HG03097 (cell line): ENCODE data around the gene BBIP1.

Experiments
- ATAC-seq: cut with Tn5 transposase; IDR thresholded peaks from one replicate; pipeline ENCODE4 v1.9.1; 2021; ENCODE audit not compliant: unreplicated experiment, low FRiP score

BBIP1 gene, protein sequence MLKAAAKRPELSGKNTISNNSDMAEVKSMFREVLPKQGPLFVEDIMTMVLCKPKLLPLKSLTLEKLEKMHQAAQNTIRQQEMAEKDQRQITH

DNA sequence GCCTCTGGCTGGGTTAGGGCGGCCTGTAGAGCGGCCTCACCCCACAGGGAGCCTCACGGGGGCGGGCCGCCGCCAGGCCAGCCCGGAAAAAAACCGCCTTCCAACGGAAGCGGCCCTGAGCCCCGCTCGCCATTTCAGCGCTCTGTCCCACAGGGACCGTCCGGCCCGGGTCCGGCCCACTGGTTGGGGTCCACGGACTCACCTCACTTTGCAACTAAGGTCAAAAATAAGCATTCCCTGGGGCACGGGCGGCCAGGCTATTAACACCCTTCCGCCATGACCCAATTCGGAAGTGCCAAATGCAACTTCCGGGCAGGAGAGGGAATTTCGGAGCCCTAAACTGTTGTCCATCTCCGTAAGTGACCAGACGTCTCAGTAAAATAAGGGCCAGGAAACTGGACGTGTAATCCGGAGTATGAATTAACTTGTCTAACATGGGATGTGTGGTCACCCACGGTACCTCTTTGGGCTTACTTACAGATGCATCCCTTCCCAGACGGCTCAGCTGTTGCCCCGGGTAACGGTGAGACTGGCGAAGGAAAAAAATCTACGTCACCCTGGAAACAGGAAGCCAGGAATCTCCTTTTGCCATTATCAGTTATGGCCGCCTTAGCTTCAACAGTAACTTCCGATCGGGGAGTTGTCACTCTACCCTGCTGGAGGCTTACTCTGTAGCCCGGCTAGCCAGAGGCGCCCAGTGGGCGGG, at the start of gene BBIP1:
Gene BBIP1, minus strand, starts transcription at position 538 of the 706 bp plus-strand sequence. CDS start 1,023 bp downstream, outside the sequence.
- ATAC-seq: peak; percentile 62

DNA sequence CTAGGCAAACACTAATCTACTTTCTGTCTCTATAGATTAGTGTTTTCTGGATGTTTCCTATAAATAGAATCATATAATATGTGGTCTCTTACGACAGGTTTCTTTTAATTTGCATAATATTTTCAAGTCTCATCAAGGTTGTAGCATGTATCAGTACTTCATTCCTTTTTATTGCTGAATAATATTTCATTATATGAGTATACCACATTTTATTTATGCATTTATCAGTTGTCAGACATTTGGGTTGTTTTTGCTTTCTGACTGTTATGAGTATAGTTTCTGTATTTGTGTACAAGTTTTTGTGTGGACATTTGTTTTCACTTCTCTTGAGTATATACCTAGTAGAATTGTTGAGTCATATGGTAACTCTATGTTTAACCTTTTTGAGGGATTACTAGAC, 48.7 kb upstream of the BBIP1 start:
- ATAC-seq: peak; percentile 62

DNA sequence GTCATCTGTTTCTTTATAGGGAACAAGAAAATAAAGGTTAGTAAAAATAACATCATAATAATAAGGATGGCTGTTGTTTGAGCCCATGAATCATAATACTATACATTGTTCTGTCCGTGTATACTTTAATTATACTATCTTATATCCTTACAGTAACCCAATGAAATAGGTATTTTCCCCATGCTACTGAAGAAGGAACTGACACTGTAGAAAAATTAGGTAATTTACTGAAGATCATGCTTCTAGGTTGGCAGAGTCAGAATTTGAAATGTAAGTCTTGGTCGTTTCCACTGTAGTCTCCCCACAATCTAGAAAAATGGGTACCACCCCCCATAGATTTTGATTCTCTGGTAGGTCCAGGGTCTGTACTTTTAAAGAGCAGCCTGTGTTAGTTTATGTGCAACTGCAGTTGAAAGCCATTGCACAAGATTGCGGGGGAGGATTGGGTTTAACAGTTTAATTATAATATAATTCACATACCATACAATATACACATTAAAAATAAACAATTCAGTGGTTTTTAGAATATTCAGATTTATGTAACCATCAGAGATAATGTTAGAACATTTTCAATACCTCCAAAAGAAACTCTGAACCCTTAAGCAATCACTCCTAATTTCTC, 48.1 kb upstream of the BBIP1 start:
- no peak for ATAC-seq

DNA sequence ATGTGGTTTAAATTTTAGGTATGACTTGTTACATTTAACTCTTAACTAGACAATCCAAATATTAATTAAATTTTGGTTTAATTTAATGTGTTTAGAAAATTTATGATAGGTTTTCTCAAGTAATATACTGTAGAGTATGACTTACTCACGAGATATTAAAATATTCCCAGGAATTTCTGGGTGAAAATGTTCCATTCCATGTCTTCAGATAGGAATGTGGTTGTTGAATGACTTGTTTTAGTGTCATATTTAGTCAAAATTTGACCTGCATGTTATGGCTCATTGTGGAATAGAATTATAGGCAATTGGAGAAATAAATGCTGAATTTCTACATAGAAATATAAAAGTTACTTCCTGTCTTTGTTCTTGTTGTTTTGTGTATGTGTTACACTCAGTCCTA, 47.2 kb upstream of the BBIP1 start:
- no peak for ATAC-seq

DNA sequence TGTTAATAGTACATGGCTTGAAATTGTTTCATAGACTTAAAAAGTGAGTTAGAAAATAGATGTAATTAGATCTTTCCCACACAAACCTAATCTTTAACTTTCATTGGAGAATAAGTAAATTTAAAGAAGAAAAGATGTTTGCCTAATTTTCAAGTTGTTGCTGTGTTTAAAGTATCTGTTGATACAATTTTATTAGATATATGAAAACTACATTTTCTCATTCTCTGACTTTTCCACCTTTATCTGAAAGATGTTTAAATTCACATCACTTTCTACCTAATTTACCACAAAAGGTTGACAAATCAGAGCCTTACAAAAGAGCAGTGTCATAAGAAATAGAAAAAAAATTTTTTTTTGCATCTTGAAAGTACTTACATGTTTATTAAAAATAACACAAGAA, 46.2 kb upstream of the BBIP1 start:
- ATAC-seq: no peak

DNA sequence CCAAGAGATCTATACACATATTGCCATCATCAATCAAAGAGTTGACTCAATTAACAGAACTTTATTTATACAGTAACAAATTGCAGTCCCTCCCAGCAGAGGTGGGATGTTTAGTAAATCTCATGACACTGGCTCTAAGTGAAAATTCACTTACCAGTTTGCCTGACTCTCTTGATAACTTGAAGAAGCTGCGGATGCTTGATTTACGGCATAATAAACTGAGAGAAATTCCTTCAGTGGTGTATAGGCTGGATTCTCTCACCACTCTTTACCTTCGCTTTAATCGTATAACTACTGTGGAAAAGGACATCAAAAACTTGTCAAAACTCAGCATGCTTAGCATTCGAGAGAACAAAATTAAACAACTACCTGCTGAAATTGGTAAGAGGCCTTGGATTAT, 45.7 kb upstream of the BBIP1 start:
- ATAC-seq: no peak

DNA sequence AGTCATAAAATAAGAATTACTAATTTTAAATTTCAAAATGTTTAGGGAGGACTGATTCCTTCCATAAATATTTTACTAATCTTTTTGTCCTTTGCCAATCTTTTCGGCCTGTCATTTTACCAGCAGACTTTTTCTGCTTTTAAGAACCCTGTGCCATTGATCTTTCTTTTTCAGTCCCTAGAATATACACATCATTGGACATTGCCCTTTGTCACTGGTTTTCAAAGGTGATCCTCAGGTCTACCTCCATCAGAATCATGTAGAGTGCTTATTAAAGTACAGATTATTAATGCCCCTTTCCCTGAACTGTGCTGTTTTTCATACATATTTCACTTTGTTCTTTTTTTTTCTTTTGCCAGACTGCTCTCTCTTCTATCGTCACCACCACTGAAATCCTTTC, 44.2 kb upstream of the BBIP1 start:
- ATAC-seq: no peak

DNA sequence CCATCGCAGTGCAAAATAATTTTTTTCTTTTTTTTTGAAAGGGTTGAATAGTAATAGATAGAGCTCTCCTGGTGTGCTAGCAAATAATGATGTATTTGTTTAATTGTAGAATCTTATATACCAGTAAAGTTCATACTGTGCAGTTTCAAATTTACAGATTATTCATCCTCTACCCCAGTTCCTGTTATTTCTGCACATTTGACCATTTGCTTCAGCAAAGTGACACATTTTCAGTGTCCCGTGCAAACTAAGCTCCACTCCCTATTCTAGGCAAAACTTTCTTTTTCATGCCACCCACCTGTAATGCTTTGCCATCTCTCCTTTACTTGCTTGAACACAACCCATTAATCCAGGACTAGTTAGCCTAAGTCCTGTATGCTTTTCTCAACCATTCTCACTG, 43.5 kb upstream of the BBIP1 start:
- ATAC-seq: no peak

DNA sequence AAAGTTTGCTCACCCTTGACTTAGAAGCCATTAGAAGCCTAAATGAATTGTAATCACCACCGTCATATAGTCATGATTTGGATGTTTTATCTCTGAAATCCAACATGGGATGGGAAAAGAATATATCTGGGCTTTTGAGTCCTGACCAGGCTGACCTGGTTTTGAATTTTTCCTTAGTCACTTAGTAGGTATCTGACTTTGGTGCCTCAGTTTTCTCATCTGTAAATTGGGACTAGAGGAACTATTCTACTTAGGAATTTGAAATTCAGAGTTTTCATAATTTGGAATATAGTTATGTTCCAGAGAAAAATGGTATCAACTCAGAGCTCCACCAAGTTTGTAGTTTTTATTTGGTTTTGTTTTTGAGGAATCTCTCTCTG, 41.3 kb upstream of the BBIP1 start:
- ATAC-seq: no peak

DNA sequence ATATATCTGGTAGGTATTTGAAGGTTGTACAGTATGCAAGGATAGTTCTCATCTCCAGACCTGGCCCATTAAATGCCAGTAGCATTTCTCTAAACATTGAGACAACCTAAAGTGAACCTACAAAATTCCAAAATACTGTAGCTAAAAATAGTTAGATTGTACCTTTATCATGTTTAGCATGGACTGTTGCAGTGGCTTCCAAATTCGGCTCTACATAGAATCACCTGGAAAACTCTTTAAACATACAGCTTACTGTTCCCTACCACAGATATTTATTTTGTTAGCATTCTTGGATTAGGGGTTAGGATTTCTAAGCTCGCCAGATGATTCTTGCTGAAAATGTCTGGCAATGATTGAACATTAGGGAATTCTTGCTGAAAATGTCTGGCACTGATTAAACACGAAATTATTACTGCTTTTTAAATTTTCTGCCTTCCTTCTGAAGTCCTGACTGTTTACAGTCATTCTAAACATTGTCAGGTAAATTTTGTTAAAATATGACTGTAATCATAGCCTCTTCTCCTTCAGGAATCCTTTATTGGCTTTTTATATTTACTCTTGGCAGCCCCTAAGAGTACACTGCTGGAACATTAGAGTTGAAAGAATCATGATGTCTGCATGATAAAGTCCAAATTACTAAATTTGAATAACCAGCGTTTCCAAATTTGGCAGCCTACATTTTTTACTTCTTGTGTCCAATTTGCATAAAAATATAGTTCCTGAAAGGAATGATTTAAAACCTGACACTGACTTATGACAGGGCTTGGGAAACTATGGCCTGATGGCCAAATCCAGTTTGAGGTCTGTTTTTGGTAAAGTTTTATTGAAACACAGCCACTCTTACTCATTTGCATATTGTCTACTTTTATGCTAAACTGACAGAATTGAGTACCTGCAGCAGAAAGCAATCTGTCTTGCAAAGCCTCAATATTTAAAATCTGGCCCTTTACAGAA, 40.7 kb upstream of the BBIP1 start:
- ATAC-seq: no peak

DNA sequence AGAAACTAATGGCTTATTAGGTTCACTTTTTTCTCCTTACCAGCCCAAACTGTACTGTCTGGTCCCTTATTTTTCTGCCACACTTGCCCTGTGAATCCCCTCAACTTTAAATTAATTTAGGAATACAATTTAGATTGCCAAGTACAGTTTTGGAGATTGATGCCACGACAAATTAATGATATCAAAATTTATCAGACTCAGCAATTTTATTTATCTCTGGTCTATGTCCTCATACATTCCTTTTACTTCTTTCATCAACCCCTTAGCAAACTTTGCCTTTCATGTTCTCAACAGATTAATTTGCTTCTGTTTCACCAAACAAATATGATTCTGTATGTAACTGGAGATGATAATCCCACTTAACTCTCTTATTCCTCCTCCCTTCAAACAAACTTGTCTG, 38.6 kb upstream of the BBIP1 start:
- ATAC-seq: no peak

DNA sequence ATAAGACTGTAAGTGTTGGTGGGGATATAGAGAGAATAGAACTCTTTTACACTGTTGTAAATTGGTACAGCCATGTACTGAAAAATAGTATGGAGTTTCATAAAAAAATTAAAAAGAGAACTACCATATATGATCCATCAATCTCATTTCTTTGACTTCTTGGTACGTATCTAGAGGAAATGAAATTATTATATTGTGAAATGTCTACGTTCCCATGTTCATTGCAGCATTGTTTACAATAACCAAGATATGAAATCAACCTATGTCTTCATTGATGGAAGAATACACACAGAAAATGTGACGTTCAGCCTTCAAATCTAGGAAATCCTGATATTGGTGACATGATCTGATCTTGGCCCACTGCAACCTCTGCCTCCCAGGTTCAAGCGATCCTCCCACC, 32.4 kb upstream of the BBIP1 start:
- no peak for ATAC-seq

DNA sequence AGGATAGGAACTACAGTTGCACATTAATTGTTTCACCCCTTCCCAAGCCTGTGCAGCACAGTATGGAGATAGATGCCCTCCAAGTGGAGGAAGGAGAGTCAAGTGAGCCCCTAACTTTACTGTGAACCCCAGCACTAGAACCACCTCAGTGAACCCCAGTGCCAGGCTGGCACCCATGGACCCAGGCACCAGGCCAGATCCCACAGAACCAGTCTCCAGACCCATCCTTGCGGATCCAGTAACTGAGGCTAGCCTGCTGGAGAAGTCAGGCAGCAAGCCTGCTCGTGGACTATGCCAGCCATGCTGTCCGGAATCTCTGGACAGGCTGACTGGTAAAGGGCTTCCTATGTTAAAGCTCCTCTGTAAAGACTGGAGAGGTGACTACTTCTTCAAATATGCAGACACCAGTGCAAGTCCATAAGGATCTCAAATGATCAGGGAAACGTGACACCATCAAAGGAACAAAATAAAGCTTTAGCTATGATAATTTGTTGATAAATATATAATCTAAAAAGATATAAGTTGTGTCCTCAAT, 28.1 kb upstream of the BBIP1 start:
- ATAC-seq: no peak

DNA sequence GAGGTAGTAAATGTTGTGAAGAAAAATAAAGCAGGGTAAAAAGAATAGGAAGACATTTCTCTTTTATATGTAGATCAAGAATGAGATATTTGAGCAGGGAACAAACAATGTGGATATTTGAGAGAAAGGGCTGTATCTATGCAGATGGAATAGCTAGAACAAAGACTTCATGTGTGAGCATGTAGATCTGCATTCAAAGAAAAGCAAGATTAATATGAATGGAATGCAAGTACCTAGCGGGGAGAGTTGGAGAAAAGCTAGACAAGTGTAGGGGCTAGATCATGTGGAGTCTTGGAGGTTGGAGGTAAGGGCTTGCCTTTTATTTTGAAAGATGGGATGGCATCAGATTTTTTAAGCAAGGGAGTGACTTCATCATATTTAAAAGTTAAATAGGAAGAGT, 27.5 kb upstream of the BBIP1 start:
- no peak for ATAC-seq

DNA sequence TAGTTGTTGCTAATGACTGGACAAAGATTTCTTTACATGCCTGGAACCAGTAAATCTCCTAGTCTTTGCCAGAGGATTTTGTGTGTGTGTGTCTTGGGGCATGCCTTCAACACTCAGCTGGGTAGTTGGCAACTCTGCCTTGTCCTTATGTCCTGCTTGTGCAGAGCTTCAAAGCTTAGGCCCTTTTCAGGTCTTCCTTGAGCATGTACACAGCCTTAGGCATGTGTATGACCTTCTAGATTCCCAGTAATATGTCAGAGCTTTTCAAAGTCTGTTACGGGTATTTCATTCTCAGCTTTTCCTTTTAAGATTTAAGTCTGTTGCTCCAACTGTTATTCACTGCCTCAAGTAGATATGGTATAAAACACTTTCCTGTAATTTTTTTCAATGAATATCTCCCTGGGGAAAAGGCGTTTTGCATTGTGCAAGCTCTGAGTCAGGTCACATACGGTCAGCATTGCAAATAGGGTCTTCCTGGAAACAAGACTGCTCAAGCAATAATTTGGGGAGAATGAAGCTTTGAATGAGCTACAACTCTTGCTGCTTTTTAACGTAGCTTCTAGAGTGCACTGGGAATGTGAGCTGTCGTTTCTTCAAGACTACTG, 25.9 kb upstream of the BBIP1 start:
- no peak for ATAC-seq

DNA sequence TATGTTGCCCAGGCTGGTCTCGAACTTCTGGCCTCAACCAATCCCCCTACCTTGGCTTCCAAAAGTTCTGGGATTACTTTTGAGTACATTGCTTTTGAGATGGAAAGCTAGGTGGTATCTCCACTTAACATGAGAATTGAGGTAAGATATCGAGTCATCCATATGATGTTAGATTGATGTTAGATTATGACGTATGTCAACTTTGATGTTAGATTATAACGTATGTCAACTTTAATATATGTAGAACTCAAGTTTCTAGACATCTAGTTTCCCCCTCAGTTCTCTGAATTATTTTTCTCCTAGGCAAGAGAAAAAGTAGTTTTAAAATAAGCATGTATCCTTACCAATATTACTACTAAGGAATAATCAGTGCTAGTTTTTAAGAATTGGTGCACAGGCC, 20.4 kb upstream of the BBIP1 start:
- no peak for ATAC-seq

DNA sequence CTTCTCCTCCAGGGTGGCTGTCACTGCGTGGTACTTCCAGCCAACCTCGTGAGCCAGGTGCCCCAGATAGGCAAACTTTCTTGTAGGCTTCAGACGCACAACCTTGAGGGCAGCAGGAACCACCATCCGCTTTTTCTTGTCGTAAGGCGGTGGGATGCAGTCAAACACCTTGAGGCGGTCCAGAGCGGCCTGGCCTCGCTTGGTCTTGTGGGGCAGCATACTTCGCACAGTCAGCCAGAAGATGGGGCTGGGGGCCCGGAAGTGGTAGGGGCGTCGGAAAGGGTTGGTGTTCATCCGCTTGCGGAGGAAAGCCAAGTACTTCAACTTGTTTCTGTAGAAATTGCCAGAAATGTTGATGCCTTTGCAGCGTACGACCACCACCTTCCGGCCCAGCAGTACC, 17.8 kb upstream of the BBIP1 start:
- ATAC-seq: no peak

DNA sequence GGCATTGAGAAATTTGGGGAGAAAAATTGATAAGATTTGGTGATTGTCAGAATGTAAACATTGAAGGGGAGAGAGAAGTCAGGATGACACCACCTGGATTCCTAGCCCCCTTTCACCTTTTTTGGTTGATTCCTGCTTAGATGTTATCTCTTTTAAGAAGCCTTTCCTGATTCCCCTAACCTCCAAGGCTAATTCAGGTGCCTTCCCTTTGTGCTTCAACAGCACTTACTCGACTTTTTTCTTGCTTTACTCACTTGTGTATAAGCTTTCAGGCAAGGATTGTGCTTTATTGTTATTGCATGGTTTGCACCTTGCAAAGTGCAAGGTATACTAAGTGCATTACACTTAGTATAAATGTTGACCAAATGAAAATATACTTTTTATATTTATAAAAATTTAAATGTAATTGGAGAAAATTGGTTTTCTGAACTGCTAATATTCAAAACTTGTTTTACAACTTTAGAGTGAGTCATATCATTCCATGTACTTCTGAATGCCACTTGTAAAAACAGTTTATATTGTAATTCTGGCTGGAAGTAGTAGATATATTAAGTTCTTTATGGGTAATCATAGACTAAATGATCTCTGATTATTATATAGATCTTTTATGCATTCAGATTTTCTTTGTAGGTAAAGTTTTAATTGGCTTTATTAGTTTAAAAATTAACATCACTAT, 13.7 kb upstream of the BBIP1 start:
- ATAC-seq: no peak

DNA sequence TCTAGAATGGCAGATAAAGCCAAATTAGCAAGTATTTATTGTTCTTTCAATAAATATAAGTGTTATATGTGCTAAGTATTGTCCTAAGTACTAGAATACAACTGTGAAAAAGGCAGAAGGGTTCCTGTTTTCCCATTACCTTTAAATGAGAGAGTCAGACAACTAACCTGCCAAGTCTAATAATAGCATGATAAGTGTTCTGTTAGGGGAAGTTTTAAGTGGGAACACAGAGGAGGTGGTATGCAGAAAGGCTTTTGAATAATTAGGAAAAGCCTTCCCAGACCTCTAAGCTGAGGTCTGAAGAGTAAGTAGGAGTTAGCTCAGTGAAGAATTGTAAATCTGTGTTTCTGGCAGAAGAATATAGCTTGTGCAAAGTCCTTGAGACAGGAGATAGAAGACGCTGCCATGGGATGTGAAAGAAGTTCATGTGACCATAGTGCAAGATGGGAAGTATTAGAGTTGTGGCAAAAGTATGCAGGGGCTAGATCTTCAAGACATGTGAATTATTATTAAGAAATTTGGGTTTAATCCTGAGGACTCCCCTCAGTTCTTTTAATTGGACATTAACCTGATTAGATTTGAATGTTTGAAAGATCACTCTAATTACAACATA, 12.9 kb upstream of the BBIP1 start:
- ATAC-seq: no peak

DNA sequence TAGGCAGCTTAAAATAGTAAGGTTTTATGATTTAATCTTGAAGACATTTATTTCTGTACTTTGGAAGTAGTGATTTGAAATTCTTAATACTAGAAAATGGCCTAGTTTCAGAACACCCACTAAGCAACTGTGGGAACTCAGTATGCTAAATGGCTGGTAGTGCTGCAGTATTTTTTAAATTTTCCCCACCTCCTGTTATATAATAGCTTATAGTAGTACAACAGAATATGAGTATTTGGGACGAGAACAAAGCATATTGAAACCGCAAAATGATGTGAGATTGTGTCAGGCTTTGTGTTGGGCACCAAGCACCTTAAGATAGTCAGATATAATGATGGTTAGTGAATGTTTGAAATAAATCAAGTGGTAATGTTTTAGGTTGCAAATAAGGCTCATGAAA, 8.5 kb upstream of the BBIP1 start:
- no peak for ATAC-seq
